ENCODE data around the gene ADGRD1.
A peak's percentile ranks its signal among the peaks of the same experiment; 100 is the strongest.

Gene ADGRD1

GRCh38 chr12:131028587-131029338, 75.1 kb downstream of the ADGRD1 start:
- H2BK12ac ChIP-seq (ENCODE audit: low read length): no peak overlapping the region
- peaks cover 2% of the 10 kb centered on the region for H3K9me3 ChIP-seq (ENCODE audit: insufficient read depth, low read depth, low read length)
- H3K4ac ChIP-seq (ENCODE audit: low read depth, low read length): no peak overlapping the region
- H3K18ac ChIP-seq (ENCODE audit: low read length): no peak overlapping the region
- WGBS (ENCODE audit: extremely low coverage, insufficient coverage, insufficient read length): no CpG with 5 or more reads among the region's 29 CpGs
- no peak overlapping the region for H2BK5ac ChIP-seq (ENCODE audit: low read depth, low read length, poor library complexity)
- no peak overlapping the region for H3K27ac ChIP-seq (ENCODE audit: low read depth, low read length)
- no peak overlapping the region for H2AFZ ChIP-seq (ENCODE audit: insufficient read depth, low read length, poor library complexity)
- DNase-seq: peak; percentile 62 to 65
- H3K4me1 ChIP-seq (ENCODE audit: control insufficient read depth in 1 of 2, insufficient read depth in 2 of 2, low read length in 2 of 2): peaks cover 0 to 3% of the 10 kb centered on the region in 2 experiments
- no peak overlapping the region for H3K4me2 ChIP-seq (ENCODE audit: low read length)
- H3K36me3 ChIP-seq (ENCODE audit: control insufficient read depth in 1 of 2, insufficient read depth in 2 of 2, low read length in 2 of 2): no peaks in the 10 kb centered on the region
- H2BK120ac ChIP-seq (ENCODE audit: insufficient read depth, low read length, poor library complexity): no peak overlapping the region
- H3K27me3 ChIP-seq (ENCODE audit: insufficient read depth, low read length): no peaks in the 10 kb centered on the region
- H3K4me3 ChIP-seq (ENCODE audit: low read depth, low read length): no peak overlapping the region
- no peak overlapping the region for H4K12ac ChIP-seq (ENCODE audit: low read depth, low read length)
- H3K14ac ChIP-seq (ENCODE audit: low read length): no peak overlapping the region
- H4K8ac ChIP-seq (ENCODE audit: low read depth, low read length): no peak overlapping the region
- no peak overlapping the region for H4K91ac ChIP-seq (ENCODE audit: low read depth, low read length)
- H3K79me2 ChIP-seq (ENCODE audit: control insufficient read depth, insufficient read depth, low read length, poor library complexity): no peaks in the 10 kb centered on the region
- H2AK5ac ChIP-seq (ENCODE audit: low read length): no peak overlapping the region
- H3K23ac ChIP-seq (ENCODE audit: low read length): no peak overlapping the region
- no peaks in the 10 kb centered on the region for H3K79me1 ChIP-seq (ENCODE audit: low read length)
- H3K9ac ChIP-seq (ENCODE audit: low read length): no peak overlapping the region

- Histone ChIP-seq H3K4me3 (ENCODE audit: low read depth, low read length) (no peak overlapping the region), H3K79me2 (ENCODE audit: control insufficient read depth, insufficient read depth, low read length, poor library complexity) (no peaks in the 10 kb centered on the region), H3K27me3 (ENCODE audit: insufficient read depth, low read length) (no peaks in the 10 kb centered on the region), H4K12ac (ENCODE audit: low read depth, low read length) (no peak overlapping the region), H2BK12ac (ENCODE audit: low read length) (no peak overlapping the region), H3K27ac (ENCODE audit: low read depth, low read length) (no peak overlapping the region), H3K9me3 (ENCODE audit: insufficient read depth, low read depth, low read length) (peaks cover 2% of the 10 kb centered on the region), H4K8ac (ENCODE audit: low read depth, low read length) (no peak overlapping the region), H3K4ac (ENCODE audit: low read depth, low read length) (no peak overlapping the region), H3K18ac (ENCODE audit: low read length) (no peak overlapping the region), H2AFZ (ENCODE audit: insufficient read depth, low read length, poor library complexity) (no peak overlapping the region), H3K4me1 (ENCODE audit: control insufficient read depth in 1 of 2, insufficient read depth in 2 of 2, low read length in 2 of 2) (peaks cover 0 to 6% of the 10 kb centered on the region in 2 experiments), H2AK5ac (ENCODE audit: low read length) (no peak overlapping the region), H4K91ac (ENCODE audit: low read depth, low read length) (no peak overlapping the region), H3K79me1 (ENCODE audit: low read length) (no peaks in the 10 kb centered on the region), H3K9ac (ENCODE audit: low read length) (peak overlapping the region; percentile 19), H2BK5ac (ENCODE audit: low read depth, low read length, poor library complexity) (no peak overlapping the region), H3K14ac (ENCODE audit: low read length) (no peak overlapping the region), H3K4me2 (ENCODE audit: low read length) (no peak overlapping the region), H2BK120ac (ENCODE audit: insufficient read depth, low read length, poor library complexity) (no peak overlapping the region), H3K23ac (ENCODE audit: low read length) (no peak overlapping the region), H3K36me3 (ENCODE audit: control insufficient read depth in 1 of 2, insufficient read depth in 2 of 2, low read length in 2 of 2) (no peaks in the 10 kb centered on the region)
- no CpG with 5 or more reads among the region's 35 CpGs for WGBS (ENCODE audit: extremely low coverage, insufficient coverage, insufficient read length)
- DNase-seq: no peak
Measured at GRCh38 chr12:131030472-131031328, 77.0 kb downstream of the ADGRD1 start.

- no peak overlapping the region for H4K8ac ChIP-seq (ENCODE audit: low read depth, low read length)
- H3K9me3 ChIP-seq (ENCODE audit: insufficient read depth, low read depth, low read length): peaks cover 8% of the 10 kb centered on the region
- H2BK12ac ChIP-seq (ENCODE audit: low read length): no peak overlapping the region
- no peak overlapping the region for H3K23ac ChIP-seq (ENCODE audit: low read length)
- H3K9ac ChIP-seq (ENCODE audit: low read length): no peak overlapping the region
- H4K91ac ChIP-seq (ENCODE audit: low read depth, low read length): no peak overlapping the region
- H2BK120ac ChIP-seq (ENCODE audit: insufficient read depth, low read length, poor library complexity): no peak overlapping the region
- no peak overlapping the region for H3K4me2 ChIP-seq (ENCODE audit: low read length)
- no CpG with 5 or more reads among the region's 28 CpGs for WGBS (ENCODE audit: extremely low coverage, insufficient coverage, insufficient read length)
- H3K4me3 ChIP-seq (ENCODE audit: low read depth, low read length): no peak overlapping the region
- H2AFZ ChIP-seq (ENCODE audit: insufficient read depth, low read length, poor library complexity): no peak overlapping the region
- no peak overlapping the region for H2BK5ac ChIP-seq (ENCODE audit: low read depth, low read length, poor library complexity)
- H3K79me1 ChIP-seq (ENCODE audit: low read length): no peaks in the 10 kb centered on the region
- no peaks in the 10 kb centered on the region for H3K27me3 ChIP-seq (ENCODE audit: insufficient read depth, low read length)
- H4K12ac ChIP-seq (ENCODE audit: low read depth, low read length): no peak overlapping the region
- H3K79me2 ChIP-seq (ENCODE audit: control insufficient read depth, insufficient read depth, low read length, poor library complexity): no peaks in the 10 kb centered on the region
- DNase-seq: no peak
- peaks cover 0 to 6% of the 10 kb centered on the region in 2 experiments for H3K4me1 ChIP-seq (ENCODE audit: control insufficient read depth in 1 of 2, insufficient read depth in 2 of 2, low read length in 2 of 2)
- H3K27ac ChIP-seq (ENCODE audit: low read depth, low read length): no peak overlapping the region
- no peaks in the 10 kb centered on the region for H3K36me3 ChIP-seq (ENCODE audit: control insufficient read depth in 1 of 2, insufficient read depth in 2 of 2, low read length in 2 of 2)
- no peak overlapping the region for H3K14ac ChIP-seq (ENCODE audit: low read length)
- H3K4ac ChIP-seq (ENCODE audit: low read depth, low read length): no peak overlapping the region
- H3K18ac ChIP-seq (ENCODE audit: low read length): no peak overlapping the region
- no peak overlapping the region for H2AK5ac ChIP-seq (ENCODE audit: low read length)
Measured at GRCh38 chr12:131032082-131032750, 78.5 kb downstream of the ADGRD1 start.

GRCh38 chr12:131033486-131033885, 79.8 kb downstream of the ADGRD1 start:
- H3K4ac ChIP-seq (ENCODE audit: low read depth, low read length): no peak overlapping the region
- H2BK12ac ChIP-seq (ENCODE audit: low read length): no peak overlapping the region
- WGBS (ENCODE audit: extremely low coverage, insufficient coverage, insufficient read length): no CpG with 5 or more reads among the region's 16 CpGs
- H3K79me1 ChIP-seq (ENCODE audit: low read length): no peaks in the 10 kb centered on the region
- H4K12ac ChIP-seq (ENCODE audit: low read depth, low read length): no peak overlapping the region
- no peaks in the 10 kb centered on the region for H3K27me3 ChIP-seq (ENCODE audit: insufficient read depth, low read length)
- H3K79me2 ChIP-seq (ENCODE audit: control insufficient read depth, insufficient read depth, low read length, poor library complexity): no peaks in the 10 kb centered on the region
- no peaks in the 10 kb centered on the region for H3K36me3 ChIP-seq (ENCODE audit: control insufficient read depth in 1 of 2, insufficient read depth in 2 of 2, low read length in 2 of 2)
- H3K4me1 ChIP-seq (ENCODE audit: control insufficient read depth in 1 of 2, insufficient read depth in 2 of 2, low read length in 2 of 2): peaks cover 0 to 6% of the 10 kb centered on the region in 2 experiments
- no peak overlapping the region for H2BK5ac ChIP-seq (ENCODE audit: low read depth, low read length, poor library complexity)
- H2AK5ac ChIP-seq (ENCODE audit: low read length): no peak overlapping the region
- H2AFZ ChIP-seq (ENCODE audit: insufficient read depth, low read length, poor library complexity): no peak overlapping the region
- no peak overlapping the region for H3K14ac ChIP-seq (ENCODE audit: low read length)
- H3K23ac ChIP-seq (ENCODE audit: low read length): no peak overlapping the region
- no peak for DNase-seq
- H3K4me3 ChIP-seq (ENCODE audit: low read depth, low read length): no peak overlapping the region
- no peak overlapping the region for H3K18ac ChIP-seq (ENCODE audit: low read length)
- H4K91ac ChIP-seq (ENCODE audit: low read depth, low read length): no peak overlapping the region
- H3K4me2 ChIP-seq (ENCODE audit: low read length): no peak overlapping the region
- H2BK120ac ChIP-seq (ENCODE audit: insufficient read depth, low read length, poor library complexity): no peak overlapping the region
- no peak overlapping the region for H3K27ac ChIP-seq (ENCODE audit: low read depth, low read length)
- no peak overlapping the region for H4K8ac ChIP-seq (ENCODE audit: low read depth, low read length)
- H3K9ac ChIP-seq (ENCODE audit: low read length): no peak overlapping the region
- H3K9me3 ChIP-seq (ENCODE audit: insufficient read depth, low read depth, low read length): peaks cover 8% of the 10 kb centered on the region

Measured in trophoblast cell (in vitro differentiated cells and primary cell).